ENCODE measurements around the gene TNXB.

The TNXB gene

GRCh38 chr6:32111424-32112066, 2.4 kb upstream of the TNXB start:
- Histone ChIP-seq H3K36me3 (no peaks in the 10 kb centered on the region; the same call in 1 of the 2 replicates), H3K9me3 (no peaks in the 10 kb centered on the region), H3K4me1 (no peaks in the 10 kb centered on the region), H3K27me3 (peaks cover 37% of the 10 kb centered on the region), H3K4me3 (ENCODE audit: low read depth, low read length) (no peak overlapping the region)
- DNase-seq = no peak
- no peak for TF ChIP-seq CTCF (IDR thresholded peaks at IDR 0.05; ENCODE audit: low read depth, low read length)

- TF ChIP-seq CTCF (IDR thresholded peaks at IDR 0.05; ENCODE audit: low read depth, low read length) = no peak
- no peak for DNase-seq
- Histone ChIP-seq H3K4me3 (ENCODE audit: low read depth, low read length) (no peak overlapping the region), H3K9me3 (no peaks in the 10 kb centered on the region), H3K4me1 (no peaks in the 10 kb centered on the region), H3K36me3 (no peaks in the 10 kb centered on the region), H3K27me3 (peaks cover 40% of the 10 kb centered on the region)
Measured at GRCh38 chr6:32110632-32111031, 1.5 kb upstream of the TNXB start.

- TF ChIP-seq CTCF (IDR thresholded peaks at IDR 0.05; ENCODE audit: low read depth, low read length) = no peak
- Histone ChIP-seq H3K4me1 (no peaks in the 10 kb centered on the region), H3K4me3 (ENCODE audit: low read depth, low read length) (no peak overlapping the region), H3K9me3 (no peaks in the 10 kb centered on the region), H3K36me3 (no peaks in the 10 kb centered on the region), H3K27me3 (peaks cover 45% of the 10 kb centered on the region)
- DNase-seq = no peak
Measured at GRCh38 chr6:32109765-32110160, 625 bp upstream of the TNXB start.

- DNase-seq = no peak
- no peaks in the 10 kb centered on the region for H3K36me3 ChIP-seq
- no peak for TF ChIP-seq CTCF (IDR thresholded peaks at IDR 0.05; ENCODE audit: low read depth, low read length)
- no peaks in the 10 kb centered on the region for H3K9me3 ChIP-seq
- no peak overlapping the region for H3K4me3 ChIP-seq (ENCODE audit: low read depth, low read length)
- H3K27me3 ChIP-seq = peaks cover 50% of the 10 kb centered on the region
- no peaks in the 10 kb centered on the region for H3K4me1 ChIP-seq
Measured at GRCh38 chr6:32108727-32109113, 418 bp downstream of the TNXB start.

- no peak for TF ChIP-seq CTCF (IDR thresholded peaks at IDR 0.05; ENCODE audit: low read depth, low read length)
- Histone ChIP-seq H3K4me1 (no peaks in the 10 kb centered on the region), H3K9me3 (no peaks in the 10 kb centered on the region), H3K36me3 (no peaks in the 10 kb centered on the region), H3K27me3 (peaks cover 50% of the 10 kb centered on the region), H3K4me3 (ENCODE audit: low read depth, low read length) (no peak overlapping the region)
- DNase-seq = no peak
Measured at GRCh38 chr6:32108094-32108627, 977 bp downstream of the TNXB start.

- H3K9me3 ChIP-seq = no peaks in the 10 kb centered on the region
- no peaks in the 10 kb centered on the region for H3K36me3 ChIP-seq
- no peak for DNase-seq
- TF ChIP-seq CTCF (IDR thresholded peaks at IDR 0.05; ENCODE audit: low read depth, low read length) = no peak
- H3K27me3 ChIP-seq = peaks cover 50% of the 10 kb centered on the region
- no peak overlapping the region for H3K4me3 ChIP-seq (ENCODE audit: low read depth, low read length)
- H3K4me1 ChIP-seq = no peaks in the 10 kb centered on the region
Measured at GRCh38 chr6:32107406-32107805, 1.7 kb downstream of the TNXB start.
